Lung (tissue), 12 donors: Measurements from ENCODE around the gene DNPEP. TPM values are rescaled to one million over a fixed set of nuclear protein-coding genes. Genes with fewer than 3 reads are reported as not detected.

Experiments
- ATAC-seq: fragments of 200-7000 bp; cut with Tn5 transposase; one replicate; pipeline ENCODE4 v1.9.1; 2020; ENCODE audit warnings: moderate number of reproducible peaks; ENCODE audit not compliant: insufficient read depth, low FRiP score
- DNase-seq, 3 donors: peaks; one replicate each; pipeline ENCODE4 v3.0.0-alpha.2; 2013 to 2017
- H3K27ac ChIP-seq, 2 donors: one replicate each; pipeline ENCODE4 v1.5.1; 2013; ENCODE audit warnings: mild to moderate bottlenecking in 2 of 2, moderate library complexity in 2 of 2, control low read depth in 1 of 2, inconsistent platforms in 1 of 2, low read depth in 1 of 2, low read length in 1 of 2
- H3K27me3 ChIP-seq, 3 donors: one replicate each; pipeline ENCODE4 v1.5.1; 2013; ENCODE audit warnings: low read length in 2 of 3; ENCODE audit not compliant: control insufficient read depth in 3 of 3, insufficient read depth in 3 of 3
- H3K36me3 ChIP-seq, 4 donors: one replicate each; pipeline ENCODE4 v1.5.1; 2013; ENCODE audit warnings: low read length in 4 of 4, mild to moderate bottlenecking in 1 of 4, moderate library complexity in 1 of 4; ENCODE audit not compliant: control insufficient read depth in 4 of 4, insufficient read depth in 4 of 4
- H3K4me1 ChIP-seq, 5 donors: one replicate each; pipeline ENCODE4 v1.5.1; 2013; ENCODE audit warnings: low read length in 5 of 5, mild to moderate bottlenecking in 2 of 5, moderate library complexity in 1 of 5; ENCODE audit not compliant: control insufficient read depth in 5 of 5, insufficient read depth in 5 of 5
- H3K4me3 ChIP-seq: one replicate; pipeline ENCODE4 v1.5.1; 2013; ENCODE audit warnings: mild to moderate bottlenecking, control low read depth, moderate library complexity
- H3K9ac ChIP-seq, 2 donors: one replicate each; pipeline ENCODE4 v1.5.1; 2013; ENCODE audit warnings: low read length in 2 of 2, control low read depth in 1 of 2; ENCODE audit not compliant: insufficient read depth in 1 of 2
- H3K9me3 ChIP-seq, 4 donors: one replicate each; pipeline ENCODE4 v1.5.1; 2013; ENCODE audit warnings: low read length in 3 of 4, mild to moderate bottlenecking in 1 of 4, moderate library complexity in 1 of 4; ENCODE audit not compliant: control insufficient read depth in 4 of 4, insufficient read depth in 3 of 4
- CTCF ChIP-seq: IDR thresholded peaks from 2 replicates; pipeline ENCODE4 v1.5.1; 2012; ENCODE audit warnings: mild to moderate bottlenecking; ENCODE audit errors: control extremely low read depth, extremely low read depth
- WGBS, 2 donors: extraction: QIAGEN DNeasy Blood & Tissue Kit; methylation state at CpG; one replicate each; pipeline ENCODE4 v1.1.7; 2013; 5-methylcytosine and 5-hydroxymethylcytosine counted together
- polyA plus RNA-seq, 2 donors: library from polyadenylated mRNA; stranded (reverse); fragments of 200-250 nt; gene quantifications; one replicate each; pipeline ENCODE4 v1.2.1, GENCODE V29; 2013
- total RNA-seq, 2 donors: library from RNA; depleted of rRNA in 1 of 2; stranded (reverse); fragments of >200 nt in 1 of 2; gene quantifications; one replicate each; pipeline ENCODE4 v1.2.1, GENCODE V29; 2014 to 2021
- donor health status: control.
- donor health status: control.
- donor health status: Bipolar disorder and iron deficiency.
- donor health status: healthy.
- donor health status: DM: yes; HTN: yes; CAD: no.

DNPEP gene
- total and polyA plus RNA-seq, 4 donors, result 73.7 to 89.7 (median 80.8) TPM

GRCh38 chr2:219435701-219436100, 48.0 kb upstream of the DNPEP start:
- Histone ChIP-seq H3K9me3 (no peaks in the 10 kb centered on the region), H3K4me1 (peaks cover 0 to 31% (median 5%) of the 10 kb centered on the region in 5 donors), H3K27me3 (peaks cover 9 to 16% (median 11%) of the 10 kb centered on the region in 3 donors), H3K4me3 (no peak overlapping the region), H3K9ac (no peak overlapping the region), H3K36me3 (no peaks in the 10 kb centered on the region), H3K27ac (peak overlapping the region in 1 of 2 donors; percentile 82)
- DNase-seq (no peak), ATAC-seq (no peak)
- TF ChIP-seq CTCF, result no peak
- 87 to 92% methylated on average over 6 of the region's 6 CpGs for WGBS, 2 donors

GRCh38 chr2:219434718-219435525, 47.2 kb upstream of the DNPEP start, which contains the start of gene SPEG:
Gene SPEG (plus strand): TSS chr2:219434843. CDS start chr2:219434978, 135 bp downstream.
- H3K9me3 ChIP-seq, result no peaks in the 10 kb centered on the region
- H3K4me1 ChIP-seq, result peaks cover 0 to 36% (median 6%) of the 10 kb centered on the region in 5 donors
- TF ChIP-seq CTCF, result no peak
- H3K27ac ChIP-seq, result peak within 1 kb of the TSS in 1 of 2 donors; percentile 82
- ATAC-seq, result peak; percentile 30
- peak in 1 of 3 donors; percentile 48 for DNase-seq
- H3K27me3 ChIP-seq, result peaks cover 9 to 16% (median 11%) of the 10 kb centered on the region in 3 donors
- no peak within 1 kb of the TSS for H3K9ac ChIP-seq
- WGBS, 2 donors, result 9 to 12% methylated on average over 63 to 77 of the region's 77 CpGs
- no peak within 1 kb of the TSS for H3K4me3 ChIP-seq
- no peaks in the 10 kb centered on the region for H3K36me3 ChIP-seq

DNA sequence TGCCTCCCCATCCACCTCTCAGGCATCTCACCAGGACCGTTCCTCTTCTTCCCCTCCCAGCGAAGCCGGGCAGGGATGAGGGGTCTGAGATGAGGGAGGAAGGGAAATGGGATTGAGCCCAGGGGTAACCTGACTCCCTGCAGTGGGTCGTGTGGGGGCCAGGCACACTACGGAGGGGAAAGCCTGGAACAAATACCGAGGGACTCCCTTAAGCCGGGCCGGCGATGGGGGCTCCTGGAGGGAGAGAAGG, 46.7 kb upstream of the DNPEP start:
- Histone ChIP-seq H3K9me3 (no peaks in the 10 kb centered on the region), H3K4me3 (no peak overlapping the region), H3K9ac (no peak overlapping the region), H3K27ac (peak overlapping the region in 1 of 2 donors; percentile 82), H3K27me3 (peaks cover 9 to 16% (median 11%) of the 10 kb centered on the region in 3 donors), H3K36me3 (no peaks in the 10 kb centered on the region), H3K4me1 (peaks cover 0 to 31% (median 6%) of the 10 kb centered on the region in 5 donors)
- ATAC-seq (no peak), DNase-seq (no peak)
- no peak for TF ChIP-seq CTCF
- WGBS, 2 donors, result 28 to 36% methylated on average over 9 of the region's 9 CpGs
